22Rv1 (cell line): Measurements from ENCODE around the gene RNF181.

Experiments used
- CTCF ChIP-seq: fragments of 450-650 bp; IDR thresholded peaks from 2 replicates; pipeline ENCODE4 v1.5.1; 2017; ENCODE audit warnings: mild to moderate bottlenecking
- ZFX ChIP-seq: fragments of 450-650 bp; IDR thresholded peaks from 2 replicates; pipeline ENCODE4 v1.6.1; 2017; ENCODE audit warnings: antibody characterized with exemption, borderline replicate concordance

DNA sequence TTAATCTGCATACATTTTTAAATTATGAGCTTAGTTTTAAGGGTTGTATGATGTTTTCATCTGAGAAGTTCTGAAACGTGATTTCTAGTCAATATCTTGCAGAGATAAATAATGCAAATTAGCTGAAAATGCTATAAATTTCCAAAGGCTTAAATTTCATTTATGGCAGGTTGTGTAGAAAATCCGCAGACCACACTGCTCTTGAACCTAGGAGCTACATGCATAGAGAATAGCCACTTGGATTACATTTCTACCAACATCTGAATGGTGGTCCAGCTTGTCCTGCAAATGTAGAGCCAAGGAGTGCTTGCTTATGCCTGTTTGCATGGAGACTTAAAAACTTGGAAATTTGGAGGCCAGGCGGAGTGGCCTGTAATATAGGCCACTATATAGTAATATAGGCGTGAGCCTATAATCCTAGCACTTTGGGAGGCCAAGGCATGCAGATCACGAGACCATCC lies 49.7 kb upstream of the RNF181 start:
- TF ChIP-seq CTCF, result no peak
- no peak for TF ChIP-seq ZFX
